IMR-90 (cell line): Measurements from ENCODE around the gene GFOD2.

ENCODE experiments used
- CEBPB ChIP-seq: IDR thresholded peaks from 2 replicates; pipeline ENCODE4 v1.6.1; 2012; ENCODE audit warnings: low read depth, low read length, improper control_type of control experiment
- CTCF ChIP-seq: conservative IDR thresholded peaks from 2 replicates; pipeline ENCODE4 v1.5.1; 2012; ENCODE audit warnings: mild to moderate bottlenecking, low read depth, low read length, improper control_type of control experiment
- ELK1 ChIP-seq: fragments of 150-350 bp; IDR thresholded peaks from 2 replicates; pipeline ENCODE4 v1.6.1; 2016; ENCODE audit warnings: low read depth, mild to moderate bottlenecking, low read length, moderate library complexity, borderline replicate concordance
- MAZ ChIP-seq: IDR thresholded peaks from 2 replicates; pipeline ENCODE4 v1.6.1; 2012; ENCODE audit warnings: low read depth, mild to moderate bottlenecking, low read length, improper control_type of control experiment, moderate library complexity, borderline replicate concordance
- MXI1 ChIP-seq: IDR thresholded peaks from 2 replicates; pipeline ENCODE4 v1.6.1; 2012; ENCODE audit warnings: low read depth, mild to moderate bottlenecking, low read length, moderate library complexity, borderline replicate concordance
- POLR2A ChIP-seq: IDR thresholded peaks from 2 replicates; pipeline ENCODE4 v1.6.1; 2012; ENCODE audit warnings: mild to moderate bottlenecking, low read depth, low read length
- RFX5 ChIP-seq: IDR thresholded peaks from 2 replicates; pipeline ENCODE4 v1.8.0; 2012; ENCODE audit warnings: low read depth, mild to moderate bottlenecking, low read length, moderate library complexity
- USF2 ChIP-seq: fragments of 150-350 bp; IDR thresholded peaks from 2 replicates; pipeline ENCODE4 v1.6.1; 2017; ENCODE audit warnings: mild to moderate bottlenecking, antibody characterized with exemption, low read length, low read depth

GRCh38 chr16:67748834-67749233 lies 29.7 kb upstream of the GFOD2 start:
- no peak for TF ChIP-seq CTCF
- TF ChIP-seq CEBPB = no peak
- TF ChIP-seq POLR2A = no peak
- no peak for TF ChIP-seq USF2
- TF ChIP-seq RFX5 = no peak
- TF ChIP-seq ELK1 = no peak
- no peak for TF ChIP-seq MAZ
- TF ChIP-seq MXI1 = no peak
